ENCODE results near the gene P2RX3.

- TF ChIP-seq, protein P1, sequence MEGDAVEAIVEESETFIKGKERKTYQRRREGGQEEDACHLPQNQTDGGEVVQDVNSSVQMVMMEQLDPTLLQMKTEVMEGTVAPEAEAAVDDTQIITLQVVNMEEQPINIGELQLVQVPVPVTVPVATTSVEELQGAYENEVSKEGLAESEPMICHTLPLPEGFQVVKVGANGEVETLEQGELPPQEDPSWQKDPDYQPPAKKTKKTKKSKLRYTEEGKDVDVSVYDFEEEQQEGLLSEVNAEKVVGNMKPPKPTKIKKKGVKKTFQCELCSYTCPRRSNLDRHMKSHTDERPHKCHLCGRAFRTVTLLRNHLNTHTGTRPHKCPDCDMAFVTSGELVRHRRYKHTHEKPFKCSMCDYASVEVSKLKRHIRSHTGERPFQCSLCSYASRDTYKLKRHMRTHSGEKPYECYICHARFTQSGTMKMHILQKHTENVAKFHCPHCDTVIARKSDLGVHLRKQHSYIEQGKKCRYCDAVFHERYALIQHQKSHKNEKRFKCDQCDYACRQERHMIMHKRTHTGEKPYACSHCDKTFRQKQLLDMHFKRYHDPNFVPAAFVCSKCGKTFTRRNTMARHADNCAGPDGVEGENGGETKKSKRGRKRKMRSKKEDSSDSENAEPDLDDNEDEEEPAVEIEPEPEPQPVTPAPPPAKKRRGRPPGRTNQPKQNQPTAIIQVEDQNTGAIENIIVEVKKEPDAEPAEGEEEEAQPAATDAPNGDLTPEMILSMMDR (IDR thresholded peaks at IDR 0.05; ENCODE audit: insufficient read depth, low read depth, low read length) = no peak
- TF ChIP-seq EZH2 (IDR thresholded peaks at IDR 0.05; ENCODE audit: insufficient read depth, low read length) = no peak
These were observed 32.1 kb downstream of the P2RX3 start for GRCh38 chr11:57370251-57370650.

All from astrocyte (in vitro differentiated cells and primary cell).